Fibroblast of the aortic adventitia (primary cell): ENCODE measurements around the gene EHF. TPM values are rescaled to one million over a fixed set of nuclear protein-coding genes. Genes with fewer than 3 reads are reported as not detected.

ENCODE experiments used
- DNase-seq: peaks from one replicate; pipeline ENCODE4 v3.0.0-alpha.2; 2010; ENCODE audit warnings: low read depth
- H3K4me3 ChIP-seq: 2 replicates; pipeline ENCODE4 v1.5.1; 2011; ENCODE audit warnings: low read depth, mild to moderate bottlenecking, control low read depth, low read length, moderate library complexity
- total RNA-seq: library from RNA; depleted of rRNA; stranded (reverse); fragments of >200 nt; gene quantifications from 2 replicates; pipeline ENCODE4 v1.2.3, GENCODE V29; 2012; ENCODE audit warnings: low replicate concordance
- TF ChIP-seq, protein P1 (sequence below): IDR thresholded peaks from 2 replicates; pipeline ENCODE4 v1.5.1; 2011; ENCODE audit warnings: mild to moderate bottlenecking, low read length, control low read depth, inconsistent platforms; ENCODE audit not compliant: insufficient read depth

Gene EHF
- total RNA-seq, result 0.18 TPM in 1 of 2 replicates, not detected in the other

DNA sequence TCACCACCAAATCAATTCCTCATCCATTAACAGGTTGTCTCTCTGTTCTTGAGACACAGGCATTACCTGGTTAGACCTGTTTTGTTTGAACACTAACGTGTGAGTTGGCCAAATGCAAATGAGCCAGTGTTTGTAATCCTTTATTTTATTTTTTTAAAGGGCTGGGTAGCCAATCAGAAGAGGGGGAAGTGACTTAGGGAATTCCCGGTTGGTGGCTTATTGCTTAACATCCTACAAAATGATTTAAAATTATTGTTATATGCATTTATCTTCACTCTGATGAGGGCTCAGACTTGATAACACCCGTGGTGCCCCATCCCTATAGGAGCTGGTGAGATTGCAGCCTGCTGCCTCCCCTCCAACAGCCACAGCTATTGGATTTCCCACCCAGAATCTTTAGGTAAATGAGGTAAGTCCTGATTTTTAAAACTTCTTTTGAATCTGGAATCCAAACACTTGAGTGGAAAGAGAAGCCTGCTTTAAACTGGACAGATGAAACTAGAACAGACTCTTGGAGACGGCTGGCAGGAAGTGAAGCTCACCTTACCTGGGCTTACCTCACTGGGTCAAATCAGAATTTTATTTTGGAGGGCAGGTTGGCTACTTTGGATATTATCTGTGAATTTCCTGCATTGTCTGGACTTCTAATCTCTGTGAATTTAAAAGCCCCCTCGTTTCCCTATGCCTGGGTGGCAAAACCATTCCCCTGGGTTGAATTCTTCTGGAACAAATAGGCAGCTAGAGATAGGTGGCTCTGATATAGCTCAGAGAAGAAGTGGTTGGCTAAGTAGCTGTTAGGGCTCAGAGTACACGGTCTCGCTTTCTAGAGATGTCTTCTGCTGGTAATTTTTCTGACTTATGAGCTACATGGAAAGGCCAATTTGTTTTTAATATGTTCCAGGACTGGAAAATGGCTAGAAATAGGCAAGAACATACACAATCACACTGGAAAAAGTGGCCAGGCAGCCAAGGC is at the start of gene EHF:
TSS of gene EHF (plus strand) at position 274 of the 973 bp plus-strand sequence. CDS start 21,538 bp downstream, outside the sequence.
- no peak for DNase-seq
- TF ChIP-seq, protein P1, sequence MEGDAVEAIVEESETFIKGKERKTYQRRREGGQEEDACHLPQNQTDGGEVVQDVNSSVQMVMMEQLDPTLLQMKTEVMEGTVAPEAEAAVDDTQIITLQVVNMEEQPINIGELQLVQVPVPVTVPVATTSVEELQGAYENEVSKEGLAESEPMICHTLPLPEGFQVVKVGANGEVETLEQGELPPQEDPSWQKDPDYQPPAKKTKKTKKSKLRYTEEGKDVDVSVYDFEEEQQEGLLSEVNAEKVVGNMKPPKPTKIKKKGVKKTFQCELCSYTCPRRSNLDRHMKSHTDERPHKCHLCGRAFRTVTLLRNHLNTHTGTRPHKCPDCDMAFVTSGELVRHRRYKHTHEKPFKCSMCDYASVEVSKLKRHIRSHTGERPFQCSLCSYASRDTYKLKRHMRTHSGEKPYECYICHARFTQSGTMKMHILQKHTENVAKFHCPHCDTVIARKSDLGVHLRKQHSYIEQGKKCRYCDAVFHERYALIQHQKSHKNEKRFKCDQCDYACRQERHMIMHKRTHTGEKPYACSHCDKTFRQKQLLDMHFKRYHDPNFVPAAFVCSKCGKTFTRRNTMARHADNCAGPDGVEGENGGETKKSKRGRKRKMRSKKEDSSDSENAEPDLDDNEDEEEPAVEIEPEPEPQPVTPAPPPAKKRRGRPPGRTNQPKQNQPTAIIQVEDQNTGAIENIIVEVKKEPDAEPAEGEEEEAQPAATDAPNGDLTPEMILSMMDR, result no peak
- H3K4me3 ChIP-seq, result no peak within 1 kb of the TSS

DNA sequence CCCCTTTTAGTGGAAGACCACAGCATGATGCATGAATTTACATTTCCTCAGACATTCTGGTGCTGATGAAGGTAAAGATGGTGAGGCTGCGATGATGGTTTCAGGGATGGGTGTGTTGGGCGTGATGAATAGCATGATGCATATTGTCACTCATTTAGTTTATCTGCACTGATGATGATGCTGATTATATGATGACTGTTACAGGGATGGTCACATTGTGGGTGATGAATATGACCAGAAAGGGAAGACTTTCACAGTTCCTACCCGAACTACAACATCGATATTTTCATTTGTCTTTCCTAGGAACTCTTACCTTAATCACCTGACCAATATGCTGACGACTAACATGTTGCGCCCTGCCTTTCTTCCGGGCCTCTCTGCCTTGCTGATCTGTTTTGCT is 47.4 kb upstream of the EHF start:
- TF ChIP-seq, protein P1, result no peak
- no peak overlapping the region for H3K4me3 ChIP-seq

GRCh38 chr11:34575261-34575660 is 45.6 kb upstream of the EHF start:
- no peak overlapping the region for H3K4me3 ChIP-seq
- TF ChIP-seq, protein P1, result no peak
- no peak for DNase-seq

More for the DNA sequence above, 47.4 kb upstream of the EHF start:
- DNase-seq, result no peak

- no peak for DNase-seq
- no peak overlapping the region for H3K4me3 ChIP-seq
- TF ChIP-seq, protein P1, result no peak
Observed at GRCh38 chr11:34575671-34576070, 45.2 kb upstream of the EHF start.

- no peak overlapping the region for H3K4me3 ChIP-seq
- TF ChIP-seq, protein P1, result no peak
- DNase-seq, result no peak
Observed at GRCh38 chr11:34576331-34576730, 44.6 kb upstream of the EHF start.

DNA sequence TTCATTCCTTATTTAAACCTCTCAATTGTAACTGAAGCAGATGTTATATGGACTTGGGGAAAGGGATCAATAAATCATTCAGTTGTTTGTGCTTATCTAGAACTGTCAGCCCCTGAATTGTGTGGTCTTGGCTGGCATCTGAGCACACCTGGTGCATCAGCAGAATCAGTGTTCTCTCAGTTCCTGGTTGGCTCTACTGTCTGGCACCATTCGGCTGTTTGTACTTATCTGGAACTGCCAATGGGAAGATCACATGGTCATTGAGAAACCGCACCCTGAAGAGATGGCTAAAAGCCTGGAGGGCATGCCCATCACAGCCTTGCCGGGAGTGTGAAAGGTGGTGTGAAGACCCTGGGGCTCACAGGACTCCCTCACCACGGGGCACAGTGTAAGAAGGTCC is 37.1 kb upstream of the EHF start:
- TF ChIP-seq, protein P1, result no peak
- H3K4me3 ChIP-seq, result no peak overlapping the region
- no peak for DNase-seq
